Right hindlimb (tissue), 1 donor: Measurements from ENCODE around the gene LSAMP.
A peak's percentile ranks its signal among the peaks of the same experiment; 100 is the strongest.

Experiments
- DNase-seq: peaks from one replicate; pipeline ENCODE4 v3.0.0-alpha.2; 2018

The LSAMP gene

DNA sequence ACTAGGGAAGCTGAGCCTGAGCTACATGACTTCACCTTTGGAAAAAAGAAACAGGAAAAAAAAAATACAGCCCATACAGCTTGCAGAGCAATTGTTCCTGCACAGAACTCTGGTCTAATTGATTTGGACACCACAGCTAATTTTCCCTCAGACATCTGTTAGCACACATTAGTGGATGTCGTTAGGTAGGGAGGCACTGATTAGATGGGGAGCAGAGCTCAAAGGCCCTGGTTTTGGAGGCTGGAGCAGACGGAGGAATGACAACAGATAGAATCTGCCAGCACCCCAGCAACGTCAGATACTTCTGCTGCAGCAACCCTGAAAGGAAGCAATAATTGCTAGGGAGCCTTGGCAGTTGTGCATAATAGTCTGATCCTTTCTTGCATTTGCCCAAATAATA is 398.9 kb downstream of the LSAMP start:
- no peak for DNase-seq

DNA sequence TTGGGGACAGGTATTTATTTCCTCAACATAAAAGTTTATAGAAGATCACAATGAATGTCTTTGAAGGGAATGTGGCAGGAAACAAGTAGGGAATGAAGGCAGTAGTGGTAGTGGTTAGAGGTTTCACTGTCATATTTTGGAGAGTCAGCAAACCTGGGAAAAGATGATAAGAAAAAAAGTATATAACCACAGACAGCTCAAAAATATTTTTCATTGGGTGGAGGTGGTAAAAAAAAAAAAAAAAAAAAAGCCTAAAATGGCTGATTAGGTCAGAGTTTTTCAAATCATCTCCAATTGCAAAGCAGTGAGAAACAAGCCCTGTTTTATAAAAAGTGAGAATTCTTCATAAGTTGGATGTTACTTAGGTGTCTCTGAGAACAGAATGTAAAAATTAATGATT is 400.0 kb downstream of the LSAMP start:
- DNase-seq, result no peak

DNA sequence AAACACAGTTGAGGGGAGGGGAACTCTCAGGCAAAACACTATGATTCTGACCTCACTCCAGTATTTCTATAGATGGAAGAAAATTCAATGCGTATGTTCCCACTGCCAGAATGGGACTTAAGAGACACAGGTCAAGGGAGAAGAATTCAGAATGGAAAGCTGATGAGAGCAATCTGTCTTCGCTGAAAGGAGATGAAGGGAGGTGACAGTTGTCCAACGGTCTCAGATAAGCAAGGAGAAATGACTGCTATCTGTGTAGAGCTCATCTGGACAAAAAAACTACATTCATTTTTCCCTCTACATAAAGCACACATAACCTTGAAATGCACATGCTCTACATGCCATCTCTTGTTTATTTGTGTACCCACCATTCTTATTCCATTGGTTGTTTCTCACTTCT is 405.1 kb downstream of the LSAMP start:
- DNase-seq, result no peak

DNA sequence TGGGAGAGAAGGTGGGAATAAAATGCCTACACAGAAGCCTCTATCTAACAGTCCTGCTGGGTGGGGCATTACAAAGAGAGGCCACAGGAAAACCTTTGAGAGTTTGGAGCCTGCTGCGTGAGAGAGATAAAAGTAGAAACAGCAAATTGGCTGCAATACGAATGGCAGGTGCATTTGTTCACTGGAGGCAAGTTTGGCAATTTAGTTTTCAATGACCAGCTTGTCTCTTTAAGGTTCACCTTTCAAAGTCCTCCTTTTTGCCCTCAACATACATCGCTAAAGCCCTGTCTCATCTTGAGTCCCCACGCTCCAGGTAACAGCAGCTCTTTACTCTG is 405.7 kb downstream of the LSAMP start:
- DNase-seq, result no peak

DNA sequence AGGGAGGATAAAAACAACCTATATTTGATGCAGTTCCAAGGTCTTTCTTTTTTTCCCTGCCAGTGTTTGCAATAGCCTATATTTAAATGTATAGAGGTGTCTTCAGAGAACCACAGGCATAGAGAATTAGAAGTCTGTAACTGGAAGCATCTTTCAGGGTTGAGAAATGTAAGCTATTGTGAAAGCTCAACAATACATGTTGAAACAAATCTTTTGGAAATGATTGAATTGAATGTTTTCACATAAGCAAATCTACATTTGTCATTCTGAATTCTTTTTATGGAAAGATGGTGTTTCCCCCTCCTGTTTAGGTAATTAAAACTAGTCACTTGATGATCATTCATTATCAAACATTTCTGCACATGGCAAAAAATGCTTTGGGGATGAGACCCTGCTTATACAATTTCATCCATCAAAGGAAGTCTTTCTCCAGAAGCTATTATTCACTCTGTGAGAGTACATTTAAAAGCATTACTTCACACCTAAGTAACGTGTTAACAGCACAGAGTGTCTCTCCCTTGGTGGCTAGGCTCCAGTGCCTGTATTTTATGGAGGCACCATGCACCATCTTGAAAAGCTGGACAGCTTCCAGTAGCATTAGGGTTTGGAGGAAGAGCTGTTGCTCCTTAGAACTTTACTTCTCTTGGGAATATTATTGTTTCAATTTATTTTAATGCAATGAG is 406.2 kb downstream of the LSAMP start:
- DNase-seq, result no peak

DNA sequence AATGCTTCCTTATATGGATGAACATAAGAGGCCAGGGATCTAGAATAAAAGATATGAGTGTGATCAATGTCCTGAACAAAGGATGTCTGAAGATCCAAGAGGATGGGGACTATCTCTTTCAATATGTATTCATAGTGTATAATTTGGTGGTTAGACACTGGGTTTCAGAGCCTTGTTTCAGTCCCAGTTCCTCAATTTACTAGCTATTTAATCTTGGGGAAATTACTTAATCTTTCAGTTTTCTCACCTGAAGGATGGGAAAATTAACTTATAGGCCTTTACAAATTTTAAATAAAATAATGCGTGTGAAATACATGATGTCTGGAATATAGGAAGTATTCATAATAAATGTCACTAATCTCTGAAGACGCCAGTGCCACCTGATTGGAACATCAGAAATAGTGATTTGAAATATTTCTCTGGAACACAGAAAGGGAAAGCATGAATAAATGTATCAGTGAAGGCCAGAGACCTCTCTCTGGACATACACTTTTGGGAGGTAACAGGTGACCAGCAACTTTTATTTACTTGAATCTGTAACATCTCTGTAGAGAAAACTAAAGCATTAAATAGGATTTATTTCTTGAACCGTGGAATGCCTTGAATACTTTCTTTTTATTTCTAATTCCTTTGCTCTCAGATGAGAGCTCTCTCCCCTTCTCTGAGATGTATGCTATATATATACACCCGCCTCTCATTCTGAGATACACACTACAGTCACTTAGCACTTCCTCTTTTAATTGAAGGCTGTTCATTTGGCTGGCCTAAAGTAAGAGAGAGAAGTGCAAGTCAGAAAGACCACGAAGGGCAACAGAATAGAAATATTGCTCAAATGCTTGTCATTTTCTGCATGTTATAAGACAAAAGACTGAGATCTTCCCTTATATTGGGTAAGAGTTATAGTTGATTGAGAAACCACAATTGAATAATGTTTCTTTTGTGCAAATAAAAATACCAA is 407.1 kb downstream of the LSAMP start:
- DNase-seq, result no peak

DNA sequence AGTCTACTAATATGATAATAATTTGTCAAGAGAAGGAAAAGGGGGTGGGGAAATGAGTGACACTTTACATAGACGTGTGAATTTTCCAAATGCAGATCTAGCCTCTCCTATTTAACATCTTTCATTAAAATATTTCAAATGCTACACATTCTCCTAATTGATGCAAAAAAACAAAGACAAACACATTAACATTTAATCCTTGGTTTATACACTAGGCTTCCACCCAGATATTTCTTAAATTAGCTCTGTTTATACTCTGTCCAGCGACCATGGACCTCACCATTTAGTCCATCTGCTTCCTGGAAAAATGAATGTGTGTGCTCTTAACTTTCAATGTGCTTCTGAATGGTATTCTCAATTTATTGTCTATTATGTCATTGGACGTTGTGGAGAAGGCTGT is 409.9 kb downstream of the LSAMP start:
- no peak for DNase-seq

DNA sequence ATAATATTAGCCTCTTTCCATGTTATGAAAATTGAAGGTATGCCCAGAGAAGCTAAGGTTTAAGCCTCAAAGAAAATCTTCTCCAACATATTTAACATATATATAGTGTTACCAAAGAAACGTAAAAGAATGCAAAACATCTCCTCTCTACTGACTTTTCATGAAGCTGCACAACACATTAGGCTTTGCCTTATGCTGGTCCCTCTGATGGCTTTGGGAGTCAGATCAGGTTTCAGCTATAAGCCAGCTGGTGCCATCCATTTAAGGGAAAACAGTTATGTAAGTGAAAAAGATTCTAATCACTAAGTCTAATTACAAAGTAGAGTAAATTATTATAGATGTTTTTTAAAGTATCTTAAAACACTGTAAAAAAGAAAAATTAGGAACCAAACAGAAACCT is 410.5 kb downstream of the LSAMP start:
- DNase-seq, result peak; percentile 30

DNA sequence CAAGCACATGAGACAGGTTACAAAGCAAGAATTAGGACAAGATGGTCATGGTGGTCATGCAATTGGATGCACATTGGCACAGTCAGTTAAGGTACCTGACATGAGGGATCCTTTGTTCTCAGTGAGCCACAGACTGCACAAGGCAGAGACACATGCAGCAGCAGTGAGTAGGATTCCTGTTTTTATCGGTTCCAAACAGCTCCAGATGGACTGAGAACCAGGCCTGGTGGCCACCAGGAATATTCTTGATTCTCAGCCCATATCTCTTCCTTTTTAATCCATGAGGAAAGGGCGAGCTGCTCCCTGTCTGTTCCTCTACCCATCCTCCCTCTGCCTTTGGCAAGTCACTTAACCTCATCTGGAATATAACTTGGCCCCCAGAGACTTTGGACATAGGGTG is 411.2 kb downstream of the LSAMP start:
- DNase-seq, result no peak

DNA sequence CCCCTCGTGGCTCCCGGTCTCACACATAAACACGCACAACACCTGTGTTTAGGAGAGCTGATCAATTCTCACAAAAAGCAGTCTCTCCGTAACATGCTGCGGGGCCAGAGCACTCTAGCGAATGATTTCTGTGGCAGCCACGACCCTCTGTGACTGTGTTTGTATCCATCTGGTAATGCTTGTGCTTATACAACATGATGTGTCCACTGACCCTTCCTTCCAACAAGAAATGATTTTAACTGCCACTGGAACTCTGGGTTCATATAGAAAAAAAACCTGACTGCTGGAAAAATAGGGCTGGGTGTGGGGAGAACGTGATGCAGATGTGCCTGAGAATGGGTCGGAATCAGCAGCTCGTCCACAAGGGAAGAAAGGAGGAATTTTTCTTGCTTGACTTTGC is 411.8 kb downstream of the LSAMP start:
- DNase-seq, result no peak

DNA sequence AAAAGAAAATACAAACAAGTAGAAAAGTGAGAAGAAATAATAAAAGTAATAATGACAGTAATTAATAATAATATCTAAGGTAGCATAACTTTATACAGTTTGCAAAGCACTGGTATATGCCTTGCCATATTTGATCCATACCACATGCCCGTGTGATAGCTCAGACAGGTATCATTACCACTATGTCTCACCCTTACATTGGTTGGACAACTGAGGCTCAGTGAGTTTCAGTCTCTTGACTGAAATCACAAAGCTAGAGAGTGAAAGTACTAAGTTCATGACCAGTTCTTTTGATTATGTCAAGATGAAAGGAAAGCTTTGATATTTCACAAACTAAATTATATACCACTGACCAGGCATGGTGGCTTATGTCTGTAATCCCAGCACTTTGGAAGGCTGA is 413.1 kb downstream of the LSAMP start:
- DNase-seq, result no peak

DNA sequence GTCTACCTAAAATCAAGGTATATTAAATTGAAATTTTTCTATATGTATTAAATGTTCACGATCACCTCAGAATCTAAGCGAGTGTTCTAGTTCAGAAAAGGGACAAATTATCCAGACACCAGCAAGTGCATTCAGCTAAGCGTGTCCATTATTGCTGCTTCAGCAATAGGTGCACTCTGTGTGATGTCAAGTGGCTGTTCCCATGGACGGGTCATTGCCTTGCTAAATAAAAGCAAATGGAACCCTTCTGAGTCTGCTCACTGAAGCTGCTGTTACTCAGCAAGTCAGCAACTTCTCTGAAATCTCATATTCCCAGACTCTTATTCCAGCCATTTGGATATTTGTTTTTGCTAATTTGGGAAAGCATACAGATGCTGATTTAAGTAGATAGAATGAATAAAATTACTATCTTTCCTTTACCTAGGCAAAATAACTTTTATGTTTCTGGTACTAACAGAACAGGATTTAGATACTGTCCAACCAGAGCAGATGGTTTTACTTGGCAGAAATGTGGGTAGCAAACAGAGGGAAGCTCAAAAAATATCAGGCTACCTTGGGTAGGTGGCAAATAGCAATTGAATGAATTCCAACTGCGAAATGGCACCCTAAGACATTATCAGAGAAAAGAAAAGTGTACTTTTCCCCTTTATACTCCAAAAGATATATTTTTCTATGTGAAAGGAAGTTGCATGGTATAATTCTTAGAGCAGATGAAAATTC is 415.0 kb downstream of the LSAMP start:
- no peak for DNase-seq

DNA sequence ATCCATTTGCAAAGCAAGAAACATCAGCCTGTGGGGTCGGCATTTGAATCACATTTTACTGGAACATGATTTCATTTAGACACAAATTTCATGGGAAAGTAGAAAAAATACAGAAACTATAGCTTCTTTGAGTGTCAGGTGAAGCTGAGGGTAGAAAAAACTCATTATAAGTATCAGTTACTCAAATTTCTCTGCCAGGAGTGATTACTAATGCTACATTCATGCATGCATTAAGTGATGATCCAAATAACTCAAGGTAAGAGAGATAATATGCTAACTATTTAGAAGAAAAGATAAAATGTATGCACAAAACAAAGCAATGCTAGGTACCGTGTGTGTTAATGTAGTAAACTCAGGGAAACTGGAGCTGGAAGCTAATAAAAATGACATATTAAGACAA is 416.0 kb downstream of the LSAMP start:
- DNase-seq, result no peak

DNA sequence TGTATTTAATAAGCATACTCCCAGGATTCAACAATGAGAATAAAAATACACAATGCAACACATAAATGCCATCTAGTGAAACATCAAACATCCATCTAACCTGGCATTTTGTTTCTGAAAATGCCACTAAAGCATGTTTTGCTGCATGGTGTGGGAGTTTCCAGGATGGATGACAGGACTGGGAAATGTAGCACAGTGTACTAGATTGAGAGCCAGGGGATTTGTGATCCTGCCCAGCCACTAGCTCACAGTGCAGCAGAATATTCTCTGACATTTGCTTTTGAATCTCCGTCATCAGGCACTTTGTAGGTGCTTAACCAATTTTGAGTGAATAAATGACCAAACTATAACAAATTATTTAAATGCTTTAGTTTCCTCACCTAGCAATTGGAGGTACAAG is 417.1 kb downstream of the LSAMP start:
- DNase-seq, result no peak

DNA sequence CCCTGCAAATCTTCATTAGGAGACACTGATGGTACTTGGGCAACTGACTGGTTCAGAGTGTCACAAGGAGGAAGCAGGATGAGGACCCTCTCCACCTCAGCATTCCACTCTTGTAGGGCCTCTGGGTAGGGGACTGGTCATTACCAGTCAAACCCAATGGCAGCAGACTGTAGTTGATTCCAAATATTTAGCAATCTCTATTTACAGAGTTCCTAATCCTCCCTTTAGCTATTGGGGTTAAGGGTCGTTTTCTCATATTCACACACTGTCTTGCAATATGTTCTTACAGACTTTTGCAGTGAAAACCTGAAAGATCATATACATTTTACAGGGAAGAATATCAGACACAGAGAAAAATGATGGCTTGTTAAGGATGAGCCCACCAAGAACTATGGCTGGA is 424.3 kb downstream of the LSAMP start:
- DNase-seq, result no peak

DNA sequence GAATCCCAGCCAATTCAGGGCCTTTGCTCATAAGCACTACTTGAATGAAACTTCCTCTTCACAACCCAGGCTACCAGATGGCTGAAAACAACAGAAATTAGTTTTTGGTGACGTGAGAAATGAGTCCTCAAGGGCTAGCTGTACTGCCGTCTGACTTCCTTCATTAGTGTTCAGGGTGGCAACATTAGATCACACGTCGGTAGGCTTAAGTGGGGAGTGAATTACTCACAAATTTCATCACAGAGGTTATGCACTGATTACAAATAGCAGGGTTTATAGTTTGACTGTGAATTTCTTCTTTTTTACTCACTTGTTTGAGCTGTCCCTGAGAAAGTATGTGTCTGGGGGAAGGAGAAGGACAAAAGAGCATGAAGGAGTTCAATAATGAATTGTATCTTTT is 424.8 kb downstream of the LSAMP start:
- DNase-seq, result no peak

DNA sequence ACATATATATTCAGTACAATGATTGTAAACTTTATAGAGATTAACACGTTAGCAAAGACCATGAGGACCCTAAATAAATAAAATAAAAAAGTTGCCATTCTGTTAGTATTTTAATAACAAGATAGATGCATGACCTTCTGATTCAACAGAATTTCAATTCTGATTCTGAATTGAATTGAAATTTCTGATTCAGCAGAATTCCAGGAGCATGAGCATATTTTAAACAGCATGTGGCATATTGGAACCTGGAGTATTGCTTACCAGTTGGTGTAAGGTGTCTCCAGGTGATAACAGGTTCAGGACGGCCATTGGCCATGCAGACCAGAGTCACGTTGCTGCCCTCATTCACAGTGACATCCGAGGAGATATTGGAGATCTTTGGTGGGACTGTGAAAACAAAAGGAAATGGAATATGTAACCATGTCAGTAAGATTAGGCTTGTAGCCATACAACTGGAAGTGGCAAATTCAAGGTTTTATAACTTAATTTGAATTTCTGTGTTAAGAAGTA is 426.0 kb downstream of the LSAMP start:
- no peak for DNase-seq

DNA sequence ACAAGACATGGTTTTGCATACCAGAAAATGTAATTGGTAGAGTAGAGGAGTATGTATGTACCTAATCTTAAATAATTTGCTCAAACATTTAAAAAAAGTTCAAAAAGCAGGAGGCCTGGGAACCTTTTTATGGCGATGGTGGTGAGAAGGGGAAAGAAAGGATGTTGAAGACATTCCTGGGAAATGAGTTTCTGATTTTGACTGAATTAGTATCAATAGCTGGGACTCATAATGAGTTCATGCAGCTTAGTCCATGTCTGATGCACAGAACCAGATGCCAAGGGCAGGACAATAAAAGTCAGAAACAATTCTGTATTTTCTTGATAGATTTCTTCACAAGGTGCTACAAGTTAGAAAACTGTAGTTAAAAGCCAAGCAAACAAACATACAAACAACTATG is 426.6 kb downstream of the LSAMP start:
- no peak for DNase-seq

DNA sequence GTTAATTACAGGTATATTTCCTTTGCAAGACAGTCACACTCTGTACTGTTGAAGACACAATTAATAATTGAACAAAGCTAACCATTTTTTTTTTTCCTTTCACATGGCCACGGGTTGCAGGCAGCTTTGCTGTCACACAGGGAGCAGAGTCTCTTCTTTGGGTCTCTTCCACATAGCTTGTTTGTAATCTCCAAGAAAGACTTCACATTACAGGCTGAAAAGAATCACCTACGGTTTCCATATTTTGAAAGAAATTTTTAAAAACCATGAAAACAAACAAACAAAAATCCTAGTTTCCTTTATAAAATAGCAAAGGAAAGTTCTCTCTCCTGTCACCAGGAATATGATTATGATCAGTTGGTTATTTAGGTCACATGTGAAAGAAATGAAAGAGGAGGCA is 429.4 kb downstream of the LSAMP start:
- DNase-seq, result no peak

DNA sequence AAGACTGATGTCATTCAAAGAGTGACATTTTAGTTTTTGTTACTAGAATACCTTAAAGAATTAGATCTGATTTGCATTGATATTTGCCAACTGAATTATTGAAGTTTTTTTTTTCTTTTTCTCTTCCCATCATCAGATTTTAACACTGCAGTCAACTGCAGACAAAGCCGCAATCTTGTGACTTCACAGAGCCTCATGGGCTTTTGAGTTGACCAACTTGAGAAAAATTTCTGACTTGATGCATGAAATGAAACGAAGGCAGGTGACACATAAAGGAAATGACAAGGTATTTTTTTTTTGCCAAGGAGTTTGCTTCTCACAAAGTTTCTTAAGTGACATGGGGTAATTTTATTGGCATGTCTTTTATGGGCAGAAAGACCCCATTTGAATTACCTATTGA is 438.3 kb downstream of the LSAMP start:
- DNase-seq, result no peak

DNA sequence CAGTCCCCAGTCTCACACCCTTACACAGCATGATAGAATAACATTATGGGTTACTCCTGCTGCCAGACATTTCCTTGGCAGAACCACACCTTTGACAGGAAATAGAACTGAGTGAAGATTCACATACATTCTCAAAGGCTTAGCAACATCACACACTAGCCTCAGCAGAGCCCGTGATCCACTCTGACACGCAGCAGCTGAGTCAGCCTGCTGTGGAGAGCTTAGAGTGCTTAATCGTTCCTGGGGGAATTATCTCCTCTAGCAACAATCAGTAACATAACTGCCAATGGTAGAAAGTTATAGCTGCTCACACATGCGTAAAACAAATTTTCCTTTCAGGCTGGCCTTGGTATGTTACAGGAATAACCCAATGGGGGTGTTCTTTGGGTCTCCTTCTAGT is 439.9 kb downstream of the LSAMP start:
- DNase-seq, result peak; percentile 52

DNA sequence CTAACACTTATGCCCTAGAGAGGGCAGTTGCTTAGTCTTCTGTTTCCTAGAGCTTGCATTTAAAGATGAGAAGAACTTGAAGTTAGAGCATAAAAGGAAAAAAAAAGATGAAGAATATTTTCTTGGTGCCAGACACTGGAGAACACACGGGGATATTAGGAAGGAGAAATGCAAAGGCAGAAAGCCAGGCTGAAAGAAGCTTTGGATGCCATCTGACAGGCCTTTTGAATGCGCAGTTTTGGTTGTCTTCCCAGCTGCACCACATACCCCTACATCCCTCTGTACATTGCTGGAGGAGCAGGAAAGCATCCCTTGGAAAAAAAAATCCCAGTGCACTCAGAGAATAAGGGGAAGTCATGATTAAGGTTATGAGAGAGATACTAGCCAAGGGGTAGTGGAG is 443.1 kb downstream of the LSAMP start:
- DNase-seq, result no peak

DNA sequence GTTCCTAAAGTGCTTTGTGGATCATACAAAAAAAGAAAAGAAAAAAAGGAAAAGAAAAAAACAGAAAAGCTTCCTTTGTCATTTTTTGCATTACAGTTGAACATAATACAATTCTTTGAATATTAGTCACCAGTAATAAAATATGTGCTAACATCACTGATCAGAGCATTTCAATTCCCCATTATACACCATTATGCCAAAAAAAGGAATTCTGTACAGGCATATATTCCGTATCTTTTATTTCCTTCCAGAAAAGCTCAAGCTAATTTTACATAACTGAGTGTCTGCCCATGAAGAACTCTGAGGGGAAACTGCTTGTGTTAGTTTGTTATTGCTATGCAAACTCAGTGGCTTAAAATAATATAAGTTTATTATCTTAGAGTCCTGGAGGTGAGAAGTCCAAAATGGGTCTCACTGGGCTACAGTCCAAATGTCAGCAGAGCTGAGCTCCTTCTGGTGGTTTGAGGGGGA is 444.1 kb downstream of the LSAMP start:
- DNase-seq, result no peak

DNA sequence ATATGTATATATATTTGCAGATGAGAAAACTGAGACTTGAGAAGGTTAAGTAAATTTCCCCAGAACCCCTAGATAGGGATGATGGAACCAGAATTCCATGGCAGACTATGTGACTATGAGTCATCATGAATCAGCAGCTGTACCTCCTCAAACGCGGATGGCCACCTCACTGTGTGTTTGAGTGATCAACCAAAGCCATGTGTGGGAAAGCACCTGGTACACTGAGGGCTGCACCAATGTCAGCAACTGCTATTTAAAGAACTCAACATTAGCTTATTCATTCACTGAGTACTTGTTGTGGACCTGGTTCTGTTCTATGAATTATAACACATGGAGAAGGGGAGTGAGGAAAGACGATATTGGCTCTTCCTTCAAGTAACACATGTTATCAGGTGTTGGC is 445.0 kb downstream of the LSAMP start:
- no peak for DNase-seq
